GM23338 (cell line): ENCODE results near the gene DRG2. TPM values are rescaled to one million over a fixed set of nuclear protein-coding genes. Genes with fewer than 3 reads are reported as not detected.

Experiments used
- ATAC-seq: fragments of 200-7000 bp; cut with Tn5 transposase; 3 replicates; pipeline ENCODE4 v1.9.1; 2020
- DNase-seq: peaks from one replicate; pipeline ENCODE4 v3.0.0-alpha.2; 2015; ENCODE audit warnings: low spot score
- H2AFZ ChIP-seq: fragments of 200-600 bp; sonication (generic); 2 replicates; pipeline ENCODE4 v1.8.0; 2016; ENCODE audit warnings: antibody characterized with exemption, mild to moderate bottlenecking, moderate library complexity
- H3F3A ChIP-seq: fragments of 200-600 bp; sonication (generic); replicated peaks from 2 replicates; pipeline ENCODE4 v1.8.0; 2017; ENCODE audit warnings: antibody characterized with exemption, mixed run types, low read depth
- H3K27ac ChIP-seq: fragments of 200-600 bp; sonication (generic); 2 replicates; pipeline ENCODE4 v1.6.1; 2016; ENCODE audit warnings: low read depth
- H3K27me3 ChIP-seq: fragments of 200-600 bp; sonication (generic); 2 replicates; pipeline ENCODE4 v1.8.0; 2016; ENCODE audit warnings: mild to moderate bottlenecking, mixed run types, moderate library complexity; ENCODE audit not compliant: insufficient read depth
- H3K36me3 ChIP-seq: fragments of 200-600 bp; sonication (generic); 2 replicates; pipeline ENCODE4 v1.8.0; 2016; ENCODE audit warnings: mild to moderate bottlenecking; ENCODE audit not compliant: insufficient read depth
- H3K4me1 ChIP-seq: fragments of 200-600 bp; sonication (generic); 2 replicates; pipeline ENCODE4 v1.8.0; 2016; ENCODE audit warnings: mild to moderate bottlenecking, moderate library complexity; ENCODE audit not compliant: insufficient read depth
- H3K4me2 ChIP-seq: fragments of 200-600 bp; sonication (generic); 2 replicates; pipeline ENCODE4 v1.7.1; 2017; ENCODE audit warnings: mixed run types
- H3K4me3 ChIP-seq: fragments of 200-600 bp; sonication (generic); 2 replicates; pipeline ENCODE4 v1.6.1; 2016; ENCODE audit warnings: mixed run types
- H3K79me2 ChIP-seq: fragments of 200-600 bp; sonication (generic); replicated peaks from 2 replicates; pipeline ENCODE4 v1.8.0; 2017; ENCODE audit warnings: mild to moderate bottlenecking; ENCODE audit not compliant: insufficient read depth
- H3K9me2 ChIP-seq: fragments of 200-600 bp; sonication (generic); 2 replicates; pipeline ENCODE4 v1.8.0; 2017; ENCODE audit not compliant: insufficient read depth
- H4K20me1 ChIP-seq: fragments of 200-600 bp; sonication (generic); replicated peaks from 2 replicates; pipeline ENCODE4 v1.8.0; 2017; ENCODE audit warnings: mild to moderate bottlenecking; ENCODE audit not compliant: insufficient read depth
- H3K27ac Mint-ChIP-seq: 2 replicates; pipeline ENCODE4 v1.8.0; 2020; ENCODE audit warnings: inconsistent platforms, mild to moderate bottlenecking, moderate library complexity, mixed read lengths
- H3K27me3 Mint-ChIP-seq: 3 replicates; pipeline ENCODE4 v1.8.0; 2022; ENCODE audit warnings: low read depth, mild to moderate bottlenecking, moderate library complexity, mixed read lengths, inconsistent platforms; ENCODE audit not compliant: insufficient read depth, poor library complexity
- H3K36me3 Mint-ChIP-seq: 3 replicates; pipeline ENCODE4 v1.8.0; 2021; ENCODE audit warnings: low read depth, mild to moderate bottlenecking, inconsistent platforms, moderate library complexity, mixed read lengths
- H3K4me1 Mint-ChIP-seq: 3 replicates; pipeline ENCODE4 v1.8.0; 2020; ENCODE audit warnings: mild to moderate bottlenecking, inconsistent platforms, mixed read lengths
- H3K4me3 Mint-ChIP-seq: 3 replicates; pipeline ENCODE4 v1.8.0; 2021; ENCODE audit warnings: moderate library complexity, mild to moderate bottlenecking, inconsistent platforms, mixed read lengths
- H3K9me3 Mint-ChIP-seq: 3 replicates; pipeline ENCODE4 v1.8.0; 2020; ENCODE audit warnings: moderate library complexity, mild to moderate bottlenecking, inconsistent platforms, mixed read lengths
- CREB1 ChIP-seq: fragments of 250-450 bp; sonication (Bioruptor Pico); IDR thresholded peaks from 2 replicates; pipeline ENCODE4 v1.5.0; 2020; ENCODE audit warnings: low read depth, mild to moderate bottlenecking, moderate library complexity
- EZH2 ChIP-seq: fragments of 200-600 bp; sonication (generic); IDR thresholded peaks from one replicate; pipeline ENCODE4 v1.8.0; 2017; ENCODE audit warnings: antibody characterized with exemption, mild to moderate bottlenecking, low read depth; ENCODE audit not compliant: unreplicated experiment
- EZH2phosphoT487 ChIP-seq: fragments of 200-600 bp; sonication (generic); IDR thresholded peaks from one replicate; pipeline ENCODE4 v1.8.1; 2018; ENCODE audit warnings: antibody characterized with exemption; ENCODE audit not compliant: unreplicated experiment
- JUNB ChIP-seq: IDR thresholded peaks from one replicate; pipeline ENCODE4 v1.6.1; 2016; ENCODE audit warnings: antibody characterized with exemption; ENCODE audit not compliant: unreplicated experiment
- NANOG ChIP-seq: IDR thresholded peaks from 2 replicates; pipeline ENCODE4 v1.6.1; 2016; ENCODE audit warnings: antibody characterized with exemption, borderline replicate concordance
- POLR2AphosphoS5 ChIP-seq: IDR thresholded peaks from 2 replicates; pipeline ENCODE4 v1.6.1; 2016; ENCODE audit warnings: antibody characterized with exemption, low read depth
- STAT1 ChIP-seq: IDR thresholded peaks from one replicate; pipeline ENCODE4 v1.6.1; 2016; ENCODE audit warnings: antibody characterized with exemption; ENCODE audit not compliant: unreplicated experiment
- ZNF114 ChIP-seq: fragments of 250-450 bp; sonication (Bioruptor Pico); IDR thresholded peaks from 2 replicates; pipeline ENCODE4 v1.5.0; 2020; ENCODE audit warnings: mild to moderate bottlenecking, moderate library complexity
- ZNF331 ChIP-seq: fragments of 250-450 bp; sonication (Bioruptor Pico); IDR thresholded peaks from 2 replicates; pipeline ENCODE4 v1.5.0; 2020; ENCODE audit warnings: low read depth, mild to moderate bottlenecking, moderate library complexity
- polyA plus RNA-seq: library from polyadenylated mRNA; unstranded; fragments of >200 nt; fragmentation: Nextera tagmentation; extraction: Ambion mirVana; gene quantifications from 2 replicates; pipeline ENCODE4 v1.2.1, GENCODE V29; 2016
- total RNA-seq: library from RNA; depleted of rRNA; stranded (reverse); fragments of >200 nt; shearing (Covaris generic); gene quantifications from 2 replicates; pipeline ENCODE4 v1.2.3, GENCODE V29; 2014
- TF ChIP-seq, protein P1 (sequence below): fragments of 250-450 bp; sonication (Bioruptor Pico); IDR thresholded peaks from 2 replicates; pipeline ENCODE4 v1.5.0; 2020; ENCODE audit warnings: mild to moderate bottlenecking, moderate library complexity
- TF ChIP-seq, protein P2 (sequence below), 2 experiments: fragments of 200-600 bp in 1 of 2; sonication (generic) in 1 of 2; conservative IDR thresholded peaks; 2 replicates each; pipeline versions ENCODE4 v1.5.1 to v1.6.1; 2016 to 2017; ENCODE audit warnings: antibody characterized with exemption in 2 of 2, low read depth in 2 of 2, mild to moderate bottlenecking in 2 of 2, moderate library complexity in 1 of 2
- TF ChIP-seq, protein P3 (sequence below): IDR thresholded peaks from one replicate; pipeline ENCODE4 v1.6.1; 2018; ENCODE audit warnings: antibody characterized with exemption; ENCODE audit not compliant: unreplicated experiment
- TF ChIP-seq, protein P4 (sequence below): IDR thresholded peaks from 2 replicates; pipeline ENCODE4 v1.6.1; 2016; ENCODE audit warnings: antibody characterized with exemption

DRG2 gene
- total and polyA plus RNA-seq, 2 experiments from 2014 or later: 36.2 to 48.0 TPM

DNA sequence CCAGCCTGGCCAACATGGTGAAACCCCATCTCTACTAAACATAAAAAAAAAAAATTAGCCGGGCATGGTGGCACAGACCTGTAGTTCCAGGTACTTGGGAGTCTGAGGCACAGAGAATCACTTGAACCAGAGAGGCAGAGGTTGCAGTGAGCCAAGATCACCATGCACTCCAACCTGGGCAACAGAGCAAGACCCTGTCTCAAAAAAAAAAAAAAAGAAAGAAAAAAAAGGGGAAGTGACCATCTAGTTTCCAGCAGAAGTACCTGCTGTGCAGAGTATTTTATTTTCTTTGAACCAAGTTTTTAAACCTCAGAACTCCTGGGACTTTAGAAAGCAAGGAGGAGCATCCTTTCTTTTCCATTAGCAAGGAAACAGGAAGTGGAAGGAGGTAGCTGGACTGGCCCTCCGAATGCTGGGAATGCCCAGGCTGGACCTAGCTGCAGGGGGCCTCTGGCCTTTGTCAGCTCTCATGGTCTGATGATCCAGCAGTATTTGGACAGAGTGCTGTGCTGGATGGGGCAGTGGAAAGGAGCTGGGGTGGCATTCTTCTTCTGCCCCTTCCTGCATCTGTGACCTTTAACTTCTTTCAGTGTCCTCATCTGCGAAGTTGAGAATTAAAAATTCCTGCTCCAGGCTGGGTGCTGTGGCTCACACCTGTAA, 41.9 kb upstream of the DRG2 start:
- Histone ChIP-seq H3K4me3 (no peak overlapping the region), H3K79me2 (peaks cover 13% of the 10 kb centered on the region), H3K9me2 (no peaks in the 10 kb centered on the region), H3K36me3 (peaks cover 4% of the 10 kb centered on the region; the same call in 1 of the 2 replicates), H3K27me3 (no peaks in the 10 kb centered on the region), H3K27ac (no peak overlapping the region), H3K4me2 (no peak overlapping the region), H3F3A (no peaks in the 10 kb centered on the region), H4K20me1 (peaks cover 15% of the 10 kb centered on the region), H3K4me1 (peaks cover 3% of the 10 kb centered on the region), H2AFZ (no peak overlapping the region)
- H3K27ac Mint-ChIP-seq: no peak overlapping the region
- peaks cover 19% of the 10 kb centered on the region for H3K36me3 Mint-ChIP-seq
- no peaks in the 10 kb centered on the region for H3K27me3 Mint-ChIP-seq
- TF ChIP-seq, protein P1, sequence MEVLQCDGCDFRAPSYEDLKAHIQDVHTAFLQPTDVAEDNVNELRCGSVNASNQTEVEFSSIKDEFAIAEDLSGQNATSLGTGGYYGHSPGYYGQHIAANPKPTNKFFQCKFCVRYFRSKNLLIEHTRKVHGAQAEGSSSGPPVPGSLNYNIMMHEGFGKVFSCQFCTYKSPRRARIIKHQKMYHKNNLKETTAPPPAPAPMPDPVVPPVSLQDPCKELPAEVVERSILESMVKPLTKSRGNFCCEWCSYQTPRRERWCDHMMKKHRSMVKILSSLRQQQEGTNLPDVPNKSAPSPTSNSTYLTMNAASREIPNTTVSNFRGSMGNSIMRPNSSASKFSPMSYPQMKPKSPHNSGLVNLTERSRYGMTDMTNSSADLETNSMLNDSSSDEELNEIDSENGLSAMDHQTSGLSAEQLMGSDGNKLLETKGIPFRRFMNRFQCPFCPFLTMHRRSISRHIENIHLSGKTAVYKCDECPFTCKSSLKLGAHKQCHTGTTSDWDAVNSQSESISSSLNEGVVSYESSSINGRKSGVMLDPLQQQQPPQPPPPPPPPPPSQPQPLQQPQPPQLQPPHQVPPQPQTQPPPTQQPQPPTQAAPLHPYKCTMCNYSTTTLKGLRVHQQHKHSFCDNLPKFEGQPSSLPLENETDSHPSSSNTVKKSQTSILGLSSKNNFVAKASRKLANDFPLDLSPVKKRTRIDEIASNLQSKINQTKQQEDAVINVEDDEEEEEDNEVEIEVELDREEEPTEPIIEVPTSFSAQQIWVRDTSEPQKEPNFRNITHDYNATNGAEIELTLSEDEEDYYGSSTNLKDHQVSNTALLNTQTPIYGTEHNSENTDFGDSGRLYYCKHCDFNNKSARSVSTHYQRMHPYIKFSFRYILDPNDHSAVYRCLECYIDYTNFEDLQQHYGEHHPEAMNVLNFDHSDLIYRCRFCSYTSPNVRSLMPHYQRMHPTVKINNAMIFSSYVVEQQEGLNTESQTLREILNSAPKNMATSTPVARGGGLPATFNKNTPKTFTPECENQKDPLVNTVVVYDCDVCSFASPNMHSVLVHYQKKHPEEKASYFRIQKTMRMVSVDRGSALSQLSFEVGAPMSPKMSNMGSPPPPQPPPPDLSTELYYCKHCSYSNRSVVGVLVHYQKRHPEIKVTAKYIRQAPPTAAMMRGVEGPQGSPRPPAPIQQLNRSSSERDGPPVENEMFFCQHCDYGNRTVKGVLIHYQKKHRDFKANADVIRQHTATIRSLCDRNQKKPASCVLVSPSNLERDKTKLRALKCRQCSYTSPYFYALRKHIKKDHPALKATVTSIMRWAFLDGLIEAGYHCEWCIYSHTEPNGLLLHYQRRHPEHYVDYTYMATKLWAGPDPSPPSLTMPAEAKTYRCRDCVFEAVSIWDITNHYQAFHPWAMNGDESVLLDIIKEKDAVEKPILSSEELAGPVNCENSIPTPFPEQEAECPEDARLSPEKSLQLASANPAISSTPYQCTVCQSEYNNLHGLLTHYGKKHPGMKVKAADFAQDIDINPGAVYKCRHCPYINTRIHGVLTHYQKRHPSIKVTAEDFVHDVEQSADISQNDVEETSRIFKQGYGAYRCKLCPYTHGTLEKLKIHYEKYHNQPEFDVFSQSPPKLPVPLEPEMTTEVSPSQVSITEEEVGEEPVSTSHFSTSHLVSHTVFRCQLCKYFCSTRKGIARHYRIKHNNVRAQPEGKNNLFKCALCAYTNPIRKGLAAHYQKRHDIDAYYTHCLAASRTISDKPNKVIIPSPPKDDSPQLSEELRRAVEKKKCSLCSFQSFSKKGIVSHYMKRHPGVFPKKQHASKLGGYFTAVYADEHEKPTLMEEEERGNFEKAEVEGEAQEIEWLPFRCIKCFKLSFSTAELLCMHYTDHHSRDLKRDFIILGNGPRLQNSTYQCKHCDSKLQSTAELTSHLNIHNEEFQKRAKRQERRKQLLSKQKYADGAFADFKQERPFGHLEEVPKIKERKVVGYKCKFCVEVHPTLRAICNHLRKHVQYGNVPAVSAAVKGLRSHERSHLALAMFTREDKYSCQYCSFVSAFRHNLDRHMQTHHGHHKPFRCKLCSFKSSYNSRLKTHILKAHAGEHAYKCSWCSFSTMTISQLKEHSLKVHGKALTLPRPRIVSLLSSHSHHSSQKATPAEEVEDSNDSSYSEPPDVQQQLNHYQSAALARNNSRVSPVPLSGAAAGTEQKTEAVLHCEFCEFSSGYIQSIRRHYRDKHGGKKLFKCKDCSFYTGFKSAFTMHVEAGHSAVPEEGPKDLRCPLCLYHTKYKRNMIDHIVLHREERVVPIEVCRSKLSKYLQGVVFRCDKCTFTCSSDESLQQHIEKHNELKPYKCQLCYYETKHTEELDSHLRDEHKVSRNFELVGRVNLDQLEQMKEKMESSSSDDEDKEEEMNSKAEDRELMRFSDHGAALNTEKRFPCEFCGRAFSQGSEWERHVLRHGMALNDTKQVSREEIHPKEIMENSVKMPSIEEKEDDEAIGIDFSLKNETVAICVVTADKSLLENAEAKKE: no peak
- TF ChIP-seq EZH2 (no peak), CREB1 (CRISPR knock-in tag) (no peak), ZNF114 (CRISPR knock-in tag) (no peak), STAT1 (no peak), EZH2phosphoT487 (no peak), ZNF331 (CRISPR knock-in tag) (no peak), NANOG (no peak), POLR2AphosphoS5 (no peak), JUNB (no peak)
- TF ChIP-seq, protein P2, sequence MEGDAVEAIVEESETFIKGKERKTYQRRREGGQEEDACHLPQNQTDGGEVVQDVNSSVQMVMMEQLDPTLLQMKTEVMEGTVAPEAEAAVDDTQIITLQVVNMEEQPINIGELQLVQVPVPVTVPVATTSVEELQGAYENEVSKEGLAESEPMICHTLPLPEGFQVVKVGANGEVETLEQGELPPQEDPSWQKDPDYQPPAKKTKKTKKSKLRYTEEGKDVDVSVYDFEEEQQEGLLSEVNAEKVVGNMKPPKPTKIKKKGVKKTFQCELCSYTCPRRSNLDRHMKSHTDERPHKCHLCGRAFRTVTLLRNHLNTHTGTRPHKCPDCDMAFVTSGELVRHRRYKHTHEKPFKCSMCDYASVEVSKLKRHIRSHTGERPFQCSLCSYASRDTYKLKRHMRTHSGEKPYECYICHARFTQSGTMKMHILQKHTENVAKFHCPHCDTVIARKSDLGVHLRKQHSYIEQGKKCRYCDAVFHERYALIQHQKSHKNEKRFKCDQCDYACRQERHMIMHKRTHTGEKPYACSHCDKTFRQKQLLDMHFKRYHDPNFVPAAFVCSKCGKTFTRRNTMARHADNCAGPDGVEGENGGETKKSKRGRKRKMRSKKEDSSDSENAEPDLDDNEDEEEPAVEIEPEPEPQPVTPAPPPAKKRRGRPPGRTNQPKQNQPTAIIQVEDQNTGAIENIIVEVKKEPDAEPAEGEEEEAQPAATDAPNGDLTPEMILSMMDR (conservative IDR thresholded peaks at IDR 0.05; ENCODE audit: low read depth in 2 of 2): no peak
- TF ChIP-seq, protein P3, sequence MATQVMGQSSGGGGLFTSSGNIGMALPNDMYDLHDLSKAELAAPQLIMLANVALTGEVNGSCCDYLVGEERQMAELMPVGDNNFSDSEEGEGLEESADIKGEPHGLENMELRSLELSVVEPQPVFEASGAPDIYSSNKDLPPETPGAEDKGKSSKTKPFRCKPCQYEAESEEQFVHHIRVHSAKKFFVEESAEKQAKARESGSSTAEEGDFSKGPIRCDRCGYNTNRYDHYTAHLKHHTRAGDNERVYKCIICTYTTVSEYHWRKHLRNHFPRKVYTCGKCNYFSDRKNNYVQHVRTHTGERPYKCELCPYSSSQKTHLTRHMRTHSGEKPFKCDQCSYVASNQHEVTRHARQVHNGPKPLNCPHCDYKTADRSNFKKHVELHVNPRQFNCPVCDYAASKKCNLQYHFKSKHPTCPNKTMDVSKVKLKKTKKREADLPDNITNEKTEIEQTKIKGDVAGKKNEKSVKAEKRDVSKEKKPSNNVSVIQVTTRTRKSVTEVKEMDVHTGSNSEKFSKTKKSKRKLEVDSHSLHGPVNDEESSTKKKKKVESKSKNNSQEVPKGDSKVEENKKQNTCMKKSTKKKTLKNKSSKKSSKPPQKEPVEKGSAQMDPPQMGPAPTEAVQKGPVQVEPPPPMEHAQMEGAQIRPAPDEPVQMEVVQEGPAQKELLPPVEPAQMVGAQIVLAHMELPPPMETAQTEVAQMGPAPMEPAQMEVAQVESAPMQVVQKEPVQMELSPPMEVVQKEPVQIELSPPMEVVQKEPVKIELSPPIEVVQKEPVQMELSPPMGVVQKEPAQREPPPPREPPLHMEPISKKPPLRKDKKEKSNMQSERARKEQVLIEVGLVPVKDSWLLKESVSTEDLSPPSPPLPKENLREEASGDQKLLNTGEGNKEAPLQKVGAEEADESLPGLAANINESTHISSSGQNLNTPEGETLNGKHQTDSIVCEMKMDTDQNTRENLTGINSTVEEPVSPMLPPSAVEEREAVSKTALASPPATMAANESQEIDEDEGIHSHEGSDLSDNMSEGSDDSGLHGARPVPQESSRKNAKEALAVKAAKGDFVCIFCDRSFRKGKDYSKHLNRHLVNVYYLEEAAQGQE: no peak
- TF ChIP-seq, protein P4, sequence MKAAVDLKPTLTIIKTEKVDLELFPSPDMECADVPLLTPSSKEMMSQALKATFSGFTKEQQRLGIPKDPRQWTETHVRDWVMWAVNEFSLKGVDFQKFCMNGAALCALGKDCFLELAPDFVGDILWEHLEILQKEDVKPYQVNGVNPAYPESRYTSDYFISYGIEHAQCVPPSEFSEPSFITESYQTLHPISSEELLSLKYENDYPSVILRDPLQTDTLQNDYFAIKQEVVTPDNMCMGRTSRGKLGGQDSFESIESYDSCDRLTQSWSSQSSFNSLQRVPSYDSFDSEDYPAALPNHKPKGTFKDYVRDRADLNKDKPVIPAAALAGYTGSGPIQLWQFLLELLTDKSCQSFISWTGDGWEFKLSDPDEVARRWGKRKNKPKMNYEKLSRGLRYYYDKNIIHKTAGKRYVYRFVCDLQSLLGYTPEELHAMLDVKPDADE: no peak
- H3K9me3 Mint-ChIP-seq: no peaks in the 10 kb centered on the region
- no peak overlapping the region for H3K4me3 Mint-ChIP-seq
- DNase-seq (no peak), ATAC-seq (no peak)
- H3K4me1 Mint-ChIP-seq: peaks cover 17% of the 10 kb centered on the region
